Measurements from ENCODE around the gene SMIM41.
A peak's percentile ranks its signal among the peaks of the same experiment; 100 is the strongest.

SMIM41 gene

DNA sequence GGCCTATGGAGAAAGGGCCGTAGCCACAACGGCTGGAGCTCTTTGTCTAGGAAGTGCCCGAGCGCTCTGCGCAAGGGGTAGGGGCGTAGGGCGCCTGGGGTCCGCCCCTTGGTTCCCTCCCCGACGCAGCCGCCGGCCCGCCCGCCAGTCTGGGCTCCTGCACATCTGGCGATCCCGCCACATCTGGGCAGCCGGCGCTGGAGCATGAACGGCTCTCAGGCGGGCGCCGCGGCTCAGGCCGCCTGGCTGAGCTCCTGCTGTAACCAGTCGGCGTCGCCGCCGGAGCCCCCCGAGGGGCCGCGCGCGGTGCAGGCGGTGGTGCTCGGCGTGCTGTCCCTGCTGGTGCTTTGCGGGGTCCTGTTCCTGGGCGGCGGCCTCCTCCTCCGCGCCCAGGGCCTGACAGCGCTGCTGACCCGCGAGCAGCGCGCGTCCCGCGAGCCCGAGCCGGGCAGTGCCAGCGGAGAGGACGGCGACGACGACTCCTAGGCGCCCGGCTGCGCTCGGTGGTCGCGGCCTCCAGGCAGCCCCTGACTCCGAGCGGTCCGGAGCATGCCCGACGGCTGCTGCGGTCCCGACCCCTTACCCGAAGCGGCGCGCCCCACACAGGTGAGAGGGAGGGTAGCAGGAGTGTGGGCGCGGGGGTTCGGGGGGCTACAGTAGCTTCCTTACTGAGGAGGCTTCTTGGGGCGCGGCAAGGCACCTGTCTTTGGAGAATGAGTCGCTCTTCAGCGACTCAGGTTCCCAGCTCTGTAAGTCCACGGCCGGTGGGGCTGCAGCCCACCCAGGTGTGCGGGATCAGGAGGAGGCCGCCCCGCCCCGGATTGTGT lies at the start of gene SMIM41:
SMIM41 (plus strand) TSS at position 129 of the 827 bp plus-strand sequence; CDS start at position 205, 76 bp downstream.
- DNase-seq = no peak

DNA sequence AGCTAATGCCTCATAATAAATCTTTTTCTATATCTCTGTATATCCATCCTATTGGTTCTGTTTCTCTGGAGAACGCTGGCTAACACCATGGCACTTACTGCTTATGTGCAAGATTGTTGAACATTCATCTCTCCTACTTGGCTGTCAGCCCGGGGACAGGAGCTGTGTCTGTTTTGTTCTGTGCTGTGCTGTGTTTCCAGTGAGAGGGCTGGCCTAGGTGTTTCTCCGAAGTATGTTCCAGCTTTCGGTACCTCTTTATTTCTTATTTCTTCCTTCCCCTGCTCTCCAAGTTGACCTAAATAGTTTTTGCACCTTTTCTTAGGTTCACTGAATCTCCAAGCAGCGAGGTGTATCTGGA lies 47.1 kb upstream of the SMIM41 start:
- DNase-seq = no peak

DNA sequence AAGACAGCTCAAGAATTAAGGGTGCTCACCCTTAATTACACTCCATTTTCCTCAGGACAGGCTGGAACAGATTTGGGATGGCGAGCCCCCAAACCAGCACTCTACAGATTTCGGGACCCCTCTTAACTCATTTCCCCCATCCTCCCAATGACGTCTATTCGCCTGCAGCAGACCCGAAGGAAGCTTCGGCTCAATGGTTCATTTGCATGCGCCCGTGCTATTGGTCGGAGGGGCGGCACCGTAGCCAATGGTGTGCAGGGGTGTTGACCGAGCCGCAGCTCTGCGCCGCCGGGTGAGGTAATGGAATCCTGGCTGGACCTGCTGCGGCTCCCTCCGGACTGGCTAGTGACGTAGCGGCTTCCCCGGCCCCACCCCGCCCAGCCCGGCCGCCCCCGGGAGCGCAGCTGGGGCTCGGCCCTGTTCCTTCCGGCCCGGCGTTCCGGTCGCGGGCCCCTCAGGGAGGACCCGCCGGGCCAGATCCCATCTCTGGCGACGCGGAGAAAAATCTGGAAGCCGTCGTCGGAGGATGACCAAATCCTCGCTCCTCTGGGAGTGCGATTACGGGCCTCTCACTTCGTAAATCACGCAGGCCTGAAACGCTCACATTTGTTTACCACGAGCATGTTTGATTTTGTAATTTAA lies 46.6 kb upstream of the SMIM41 start:
- peak; percentile 69 to 71 for DNase-seq

- DNase-seq = no peak
Observed at GRCh38 chr12:52033446-52034140, 45.9 kb upstream of the SMIM41 start.

DNA sequence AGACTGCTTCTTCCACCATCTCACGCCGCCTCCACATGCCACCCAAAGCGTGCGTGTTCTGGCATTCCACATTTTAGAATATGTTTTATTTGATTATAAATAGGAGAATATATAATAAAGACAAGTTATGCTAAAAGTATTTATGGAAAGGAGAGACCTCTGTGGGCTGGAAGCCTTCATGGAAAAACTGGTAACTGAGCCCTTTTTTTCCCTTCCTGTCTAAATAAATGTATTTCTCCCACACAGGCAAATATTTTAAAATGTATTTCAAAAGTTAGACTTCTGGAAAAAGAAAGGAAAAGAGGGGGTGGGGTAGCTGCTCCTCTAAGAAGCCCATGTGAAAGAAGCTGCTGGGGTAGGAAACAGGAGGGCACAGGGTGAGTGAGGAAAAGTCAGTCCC lies 44.3 kb upstream of the SMIM41 start:
- no peak for DNase-seq

DNA sequence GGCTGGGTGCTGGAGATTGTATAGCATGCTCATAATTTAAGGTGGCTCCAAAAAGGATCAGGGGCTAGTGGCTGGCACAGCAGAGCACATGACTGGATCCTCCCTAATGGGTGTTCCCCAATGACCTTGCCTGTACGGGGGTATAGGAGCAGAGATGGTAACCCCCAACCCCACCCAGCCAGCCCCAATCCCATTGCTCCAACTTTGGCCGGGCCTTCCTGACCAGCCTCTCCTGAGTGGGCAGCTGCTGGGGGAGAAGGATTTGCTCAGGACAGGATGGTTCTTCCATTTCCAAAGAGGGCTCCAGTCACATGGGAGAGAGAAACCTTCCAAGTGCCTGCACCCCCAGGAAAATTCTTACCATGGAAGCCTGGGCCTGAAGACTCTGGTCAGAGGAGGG lies 43.6 kb upstream of the SMIM41 start:
- DNase-seq = no peak

GRCh38 chr12:52036587-52037171 lies 42.8 kb upstream of the SMIM41 start:
- peak in 1 of 2 donors; percentile 55 for DNase-seq

- no peak for DNase-seq
Observed at GRCh38 chr12:52037248-52037861, 42.1 kb upstream of the SMIM41 start.

GRCh38 chr12:52038447-52038846 lies 41.1 kb upstream of the SMIM41 start:
- DNase-seq = no peak

GRCh38 chr12:52041035-52041434 lies 38.5 kb upstream of the SMIM41 start:
- no peak for DNase-seq

- DNase-seq = no peak
Observed at GRCh38 chr12:52041695-52042123, 37.8 kb upstream of the SMIM41 start.

DNA sequence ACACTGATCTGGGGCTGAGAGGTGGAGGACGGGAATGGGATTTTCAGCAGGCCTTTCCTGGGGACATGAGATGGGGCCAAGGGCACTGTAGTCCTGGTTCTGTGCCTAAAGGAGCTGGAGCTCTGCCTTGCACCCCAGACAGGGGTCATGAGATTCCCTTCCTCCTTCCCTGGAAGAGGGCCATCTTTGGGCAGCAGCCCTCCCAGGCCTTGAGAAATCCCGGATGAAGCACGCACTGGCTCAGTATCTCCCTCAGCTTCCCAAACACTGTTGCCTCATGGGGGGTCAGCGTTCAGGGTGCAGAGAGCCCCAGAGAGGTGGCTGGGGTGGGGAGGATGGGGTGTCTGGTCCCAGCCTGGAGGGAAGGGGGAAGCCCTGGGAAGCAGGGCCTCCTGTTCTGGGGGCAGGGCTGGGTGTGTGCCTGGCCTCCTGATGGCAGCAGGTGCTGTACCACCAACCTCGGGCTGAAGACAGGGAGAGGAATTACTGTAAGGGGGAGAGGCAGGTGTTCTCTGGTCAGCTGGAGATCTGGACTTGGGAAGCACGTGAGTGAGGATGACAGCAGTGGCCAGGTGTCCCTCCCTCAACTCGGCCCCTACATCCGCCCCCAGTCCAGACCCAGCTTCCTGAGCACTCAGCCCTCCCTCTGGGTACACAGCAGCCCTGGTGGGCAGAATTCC lies 36.7 kb upstream of the SMIM41 start:
- no peak for DNase-seq

GRCh38 chr12:52043386-52044212 lies 35.9 kb upstream of the SMIM41 start:
- DNase-seq = no peak

- DNase-seq = no peak
Observed at GRCh38 chr12:52044292-52044983, 35.1 kb upstream of the SMIM41 start.

- peak in 1 of 2 donors; percentile 38 for DNase-seq
Observed at GRCh38 chr12:52045794-52046199, 33.7 kb upstream of the SMIM41 start.

DNA sequence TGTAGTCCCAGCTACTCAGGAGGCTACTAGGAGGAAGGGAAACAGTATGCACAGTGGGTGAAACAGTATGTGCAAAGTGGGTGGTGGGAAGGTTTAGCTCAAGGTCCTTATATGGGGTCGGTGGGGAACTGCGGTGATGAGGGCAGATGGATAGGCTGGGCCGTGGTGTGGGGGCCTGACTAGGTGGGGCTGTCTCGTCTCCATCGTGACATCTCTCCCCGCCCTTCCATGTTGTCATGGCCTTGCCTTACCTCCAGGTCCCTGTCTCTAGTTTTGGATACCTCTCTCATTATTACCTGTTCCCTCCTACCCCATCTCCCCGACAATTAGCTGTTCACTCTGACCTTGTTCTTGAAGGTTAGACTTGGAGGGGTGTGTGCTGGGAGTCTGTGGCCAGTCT lies 32.6 kb upstream of the SMIM41 start:
- DNase-seq = no peak

GRCh38 chr12:52049286-52049685 lies 30.2 kb upstream of the SMIM41 start:
- no peak for DNase-seq

DNA sequence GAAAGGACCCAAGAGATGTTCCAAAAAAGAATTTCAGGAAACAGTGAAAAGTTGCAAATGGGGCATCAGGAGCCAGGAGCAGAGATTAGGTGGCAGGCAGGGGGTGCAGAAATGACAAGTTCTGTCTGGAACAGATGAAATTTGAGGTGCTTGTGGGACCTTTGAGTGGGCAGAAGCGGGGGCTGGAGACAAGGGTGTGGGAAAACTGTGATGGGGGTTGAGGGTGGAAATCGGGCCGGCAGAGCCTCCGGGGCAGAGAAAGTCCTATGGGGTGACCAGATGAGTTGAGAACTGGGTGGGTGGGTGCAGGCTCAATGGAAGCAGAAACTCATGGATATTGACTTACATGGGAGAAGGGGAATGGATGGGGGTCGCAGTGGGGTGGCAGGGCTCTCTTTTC lies 29.8 kb upstream of the SMIM41 start:
- no peak for DNase-seq

GRCh38 chr12:52050116-52050757 lies 29.3 kb upstream of the SMIM41 start:
- peak in 1 of 2 donors; percentile 87 for DNase-seq

All from bone marrow (tissue), 2 donors.